ENCODE data around the gene CCSER2.
"Not testable (repeated sequence)": the region's sequence is repeated elsewhere in the genome, so short reads cannot be mapped to it uniquely, and the experiment has no call there.

CCSER2 gene

DNA sequence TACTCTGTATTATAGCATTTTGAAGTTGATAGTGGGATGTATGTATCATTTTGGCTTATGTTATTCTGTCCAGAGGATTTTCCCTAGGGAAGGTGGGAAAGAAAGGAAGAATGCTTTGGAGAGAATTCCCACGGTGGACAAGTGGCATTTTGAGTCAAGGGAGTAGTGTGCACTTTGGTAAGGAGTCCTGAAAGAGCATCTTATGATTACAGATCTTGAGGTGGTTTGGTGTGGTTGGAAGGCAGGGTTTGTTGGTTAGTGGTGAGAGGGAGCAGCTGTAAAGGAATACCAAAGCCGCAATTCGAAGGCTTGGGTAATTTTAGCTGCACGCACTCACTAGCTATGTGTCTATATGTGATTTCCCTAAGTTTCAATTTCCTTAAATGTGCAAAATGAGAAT, 16.1 kb downstream of the CCSER2 start:
- no peak for DNase-seq (ENCODE audit: low spot score)

GRCh38 chr10:84347575-84348002, 19.2 kb downstream of the CCSER2 start:
- not testable (repeated sequence) for DNase-seq (ENCODE audit: low spot score)

DNA sequence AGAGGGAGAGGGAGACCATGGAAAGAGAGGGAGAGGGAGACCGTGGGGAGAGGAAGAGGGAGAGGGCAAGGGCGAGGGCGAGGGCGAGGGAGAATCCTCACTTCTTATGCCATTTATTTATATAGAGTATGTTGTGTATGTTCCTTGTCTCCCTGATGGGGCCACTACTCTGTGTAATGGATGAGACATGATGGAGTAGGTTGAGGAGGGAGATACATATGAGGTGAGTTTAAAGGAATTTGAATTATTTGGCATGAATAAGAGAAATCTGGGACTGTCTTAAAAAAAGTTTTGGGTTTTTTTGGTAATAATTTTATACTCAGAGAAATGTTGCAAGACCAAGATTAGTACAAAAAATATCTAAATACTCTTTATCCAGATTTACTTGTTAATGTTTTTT, 20.1 kb downstream of the CCSER2 start:
- no peak for DNase-seq (ENCODE audit: low spot score)

- no peak for DNase-seq (ENCODE audit: low spot score)
Measured at GRCh38 chr10:84348860-84349259, 20.5 kb downstream of the CCSER2 start.

DNA sequence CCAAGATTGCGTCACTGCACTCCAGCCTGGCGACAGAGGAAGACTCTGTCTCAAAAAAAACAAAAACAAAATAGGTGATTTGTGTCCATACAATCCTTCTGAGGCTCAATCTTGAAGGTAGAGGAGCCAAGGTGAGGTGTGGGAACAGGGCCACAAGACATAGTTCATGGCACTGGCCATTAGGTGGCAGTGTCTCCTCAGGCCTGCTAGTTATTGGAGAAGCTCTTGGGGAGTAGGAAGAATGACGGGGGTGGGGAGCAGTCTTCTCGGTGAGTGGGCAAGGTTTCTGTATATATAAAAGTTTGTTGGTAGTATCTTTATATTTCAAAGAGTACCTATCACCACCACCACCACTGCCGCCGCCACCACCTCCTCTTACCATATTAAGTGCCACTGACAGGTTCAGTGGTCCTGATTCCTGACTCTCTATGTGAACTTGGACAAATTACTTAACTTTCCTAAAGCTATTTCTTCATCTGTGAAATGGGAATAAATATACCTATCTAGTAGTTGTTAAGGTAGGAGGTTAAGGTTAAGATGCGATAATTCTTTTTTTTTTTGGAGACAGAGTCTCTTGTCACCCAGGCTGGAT, 24.0 kb downstream of the CCSER2 start:
- DNase-seq (ENCODE audit: low spot score): peak; percentile 68

- no peak for DNase-seq (ENCODE audit: low spot score)
Measured at GRCh38 chr10:84353052-84353803, 24.8 kb downstream of the CCSER2 start.

DNA sequence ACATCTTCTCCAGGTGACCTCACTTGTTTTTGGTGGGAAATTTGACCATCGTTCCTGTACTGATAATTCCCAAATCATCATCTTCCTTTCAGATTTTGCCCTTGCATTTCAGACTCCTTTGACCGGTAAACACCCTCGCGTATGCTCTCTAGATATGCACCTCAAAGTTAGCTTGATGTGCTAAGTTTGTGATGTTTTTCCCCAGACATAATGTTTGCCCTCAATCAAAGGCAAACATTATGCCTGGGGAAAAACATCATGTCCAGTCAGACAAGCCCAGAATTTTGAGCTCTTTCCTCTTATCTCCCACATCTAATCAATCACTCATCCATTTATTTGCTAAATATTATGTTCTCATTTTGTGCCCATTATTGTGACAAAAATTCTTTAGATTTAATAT, 26.2 kb downstream of the CCSER2 start:
- no peak for DNase-seq (ENCODE audit: low spot score)

DNA sequence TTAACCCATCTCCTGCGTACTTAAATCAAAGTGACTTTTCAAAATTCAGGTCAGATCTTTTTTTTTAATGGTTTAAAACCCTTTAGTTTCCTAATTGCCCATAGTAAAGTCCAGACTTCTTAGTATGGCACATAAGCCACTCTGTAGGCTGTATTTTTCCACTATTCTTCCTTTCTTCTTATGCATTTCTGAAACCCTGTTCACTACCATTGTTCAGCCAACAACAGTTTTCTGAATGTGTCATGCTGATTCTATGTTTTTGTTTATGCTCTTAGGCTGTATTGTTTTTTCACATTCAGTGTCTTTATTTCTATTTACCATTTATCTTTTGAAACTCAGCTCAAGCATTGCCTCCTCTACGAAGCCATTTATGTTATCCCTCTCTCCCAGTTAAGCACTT, 26.7 kb downstream of the CCSER2 start:
- no peak for DNase-seq (ENCODE audit: low spot score)

- DNase-seq (ENCODE audit: low spot score): no peak
Measured at GRCh38 chr10:84356928-84357327, 28.5 kb downstream of the CCSER2 start.

DNA sequence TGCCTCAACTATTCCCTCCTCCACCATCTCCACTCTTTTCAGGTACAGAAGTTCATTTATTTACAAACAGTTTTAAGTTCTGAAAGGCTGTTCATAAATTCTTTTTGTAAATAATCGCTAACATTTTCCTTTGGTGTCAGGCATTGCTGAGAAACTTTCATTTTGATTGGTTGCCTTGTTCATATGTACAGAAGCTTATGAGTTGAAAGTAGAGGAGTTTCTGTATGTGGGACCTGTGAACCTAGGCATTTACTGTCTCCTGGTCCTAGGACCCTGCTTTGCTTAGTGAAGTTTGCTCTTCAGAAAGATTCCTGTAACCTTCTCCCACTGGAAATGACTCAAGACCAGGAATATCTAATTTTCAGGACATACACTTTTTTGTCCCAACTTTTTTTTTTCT, 30.4 kb downstream of the CCSER2 start:
- DNase-seq (ENCODE audit: low spot score): no peak

DNA sequence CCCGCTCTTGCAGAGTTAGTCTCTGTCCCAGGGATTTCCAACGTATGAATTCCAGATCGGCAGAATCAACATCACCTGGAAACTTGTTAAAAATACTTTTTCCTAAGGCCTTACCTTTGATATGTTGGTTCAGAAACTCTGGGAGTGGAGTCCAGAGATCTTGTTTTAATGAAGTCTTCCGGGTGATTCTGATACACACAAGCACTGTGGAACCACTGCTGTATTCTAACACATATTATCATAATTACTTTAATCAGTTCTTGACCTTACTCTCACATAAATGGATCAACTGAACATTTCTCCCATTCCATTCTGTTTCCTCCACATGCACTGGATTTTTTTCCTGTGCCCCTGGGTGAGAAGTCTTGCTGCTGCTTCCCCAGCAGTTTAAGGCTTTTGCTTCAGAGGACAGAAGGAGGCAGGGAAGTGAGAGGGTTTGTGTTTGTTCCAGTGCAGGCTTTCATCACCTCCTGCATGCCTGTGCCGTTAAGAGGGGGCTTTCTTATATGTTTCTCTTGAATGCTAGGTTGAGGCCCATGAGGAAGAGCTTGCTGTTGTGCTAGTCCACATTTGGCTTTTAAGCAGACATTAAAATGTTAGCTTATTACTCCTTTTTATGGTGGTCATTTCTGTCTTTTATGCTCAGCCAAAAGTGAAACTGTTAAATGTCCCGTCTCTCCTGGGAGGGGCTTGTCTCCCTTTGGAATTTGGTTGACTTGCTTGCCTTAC, 32.4 kb downstream of the CCSER2 start:
- DNase-seq (ENCODE audit: low spot score): peak; percentile 31

DNA sequence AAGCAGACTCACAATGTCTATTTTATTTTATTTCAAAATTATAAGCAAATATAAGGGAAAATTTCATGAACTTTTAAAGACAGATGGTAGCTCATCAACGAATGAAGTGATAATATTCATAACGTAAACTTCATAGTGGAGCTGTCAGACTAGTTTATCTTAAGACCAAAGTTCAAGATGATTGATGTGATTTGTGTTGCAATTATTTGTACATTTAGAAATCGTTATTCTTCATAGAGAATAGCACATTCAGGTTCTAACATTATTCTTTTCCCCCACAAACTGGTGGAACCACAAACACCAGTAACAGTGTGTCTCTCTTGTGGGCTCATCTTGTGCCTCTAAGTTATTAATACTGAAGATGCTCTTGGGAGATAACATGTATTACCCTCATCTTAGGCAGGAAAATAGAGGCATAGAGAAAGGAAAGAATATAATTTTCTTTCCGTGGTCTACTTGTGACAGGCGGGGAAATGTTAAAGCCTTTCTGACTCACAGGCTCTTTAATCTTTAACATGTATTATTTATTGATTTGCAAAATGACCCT, 37.0 kb downstream of the CCSER2 start:
- DNase-seq (ENCODE audit: low spot score): no peak

DNA sequence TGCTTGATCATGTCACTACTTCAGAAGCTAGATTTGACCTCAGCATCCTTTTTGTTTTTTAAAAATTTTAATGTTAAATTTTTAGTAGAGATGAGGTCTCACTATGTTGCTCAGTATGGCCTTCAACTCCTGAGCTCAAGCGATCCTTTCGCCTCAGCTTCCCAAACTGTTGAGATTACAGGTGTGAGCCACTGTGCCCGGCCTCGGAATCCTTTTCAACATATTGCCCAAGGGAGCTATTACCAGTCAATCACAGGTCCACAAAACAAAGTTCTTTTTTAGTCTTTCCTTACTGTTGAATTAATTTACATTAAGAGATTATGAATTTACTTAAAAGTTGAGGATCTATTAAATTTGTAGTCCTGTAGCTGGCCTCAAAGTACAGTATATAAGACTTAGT, 37.7 kb downstream of the CCSER2 start:
- DNase-seq (ENCODE audit: low spot score): no peak

DNA sequence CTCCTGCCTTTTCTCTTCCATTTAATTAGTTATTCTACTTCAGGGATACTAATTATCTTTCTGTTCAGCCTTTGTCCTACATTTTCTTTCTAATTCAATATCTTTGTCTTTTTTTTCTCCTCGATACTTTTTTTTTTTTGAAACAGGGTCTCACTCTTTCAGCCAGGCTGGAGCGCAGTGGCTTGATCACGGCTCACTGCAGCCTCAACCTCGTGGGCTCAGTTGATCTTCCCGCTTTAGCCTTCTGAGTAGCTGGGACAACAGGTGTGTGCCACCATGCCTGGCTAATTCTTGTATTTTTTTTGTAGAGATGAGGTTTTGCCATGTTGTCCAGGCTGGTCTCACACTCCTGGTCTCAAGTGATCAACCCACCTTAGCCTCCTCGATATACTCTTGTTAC, 38.9 kb downstream of the CCSER2 start:
- DNase-seq (ENCODE audit: low spot score): no peak

DNA sequence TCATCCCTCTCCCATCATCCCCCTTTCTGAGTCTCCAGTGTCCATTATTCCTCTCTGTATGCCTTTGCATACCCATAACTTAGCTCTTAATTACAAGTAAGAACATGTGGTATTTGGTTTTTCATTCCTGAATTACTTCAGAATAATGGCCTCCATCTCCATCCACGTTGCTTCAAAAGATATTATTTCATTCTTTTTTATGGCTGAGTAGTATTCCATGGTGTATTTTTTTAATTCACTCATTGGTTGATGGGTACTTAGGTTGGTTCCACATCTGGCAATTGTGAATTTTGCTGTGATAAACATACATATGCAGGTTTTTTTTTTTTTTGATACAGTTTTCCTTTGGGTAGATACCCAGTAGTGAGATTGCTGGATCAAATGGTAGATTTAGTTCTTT, 40.4 kb downstream of the CCSER2 start:
- no peak for DNase-seq (ENCODE audit: low spot score)

GRCh38 chr10:84370283-84370682, 41.9 kb downstream of the CCSER2 start:
- DNase-seq (ENCODE audit: low spot score): no peak

DNA sequence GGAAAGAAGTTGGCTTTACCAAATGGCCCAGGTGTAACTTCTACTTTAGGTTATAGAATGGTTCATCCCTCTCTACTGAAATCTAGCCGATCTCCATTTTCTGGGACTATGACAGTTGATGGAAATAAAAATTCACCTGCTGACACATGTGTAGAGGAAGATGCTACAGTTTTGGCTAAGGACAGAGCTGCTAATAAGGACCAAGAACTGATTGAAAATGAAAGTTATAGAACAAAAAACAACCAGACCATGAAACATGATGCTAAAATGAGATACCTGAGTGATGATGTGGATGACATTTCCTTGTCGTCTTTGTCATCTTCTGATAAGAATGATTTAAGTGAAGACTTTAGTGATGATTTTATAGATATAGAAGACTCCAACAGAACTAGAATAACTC, 43.6 kb downstream of the CCSER2 start:
- no peak for DNase-seq (ENCODE audit: low spot score)

- DNase-seq (ENCODE audit: low spot score): no peak
Measured at GRCh38 chr10:84373000-84373399, 44.6 kb downstream of the CCSER2 start.

- no peak for DNase-seq (ENCODE audit: low spot score)
Measured at GRCh38 chr10:84374455-84374854, 46.1 kb downstream of the CCSER2 start.

DNA sequence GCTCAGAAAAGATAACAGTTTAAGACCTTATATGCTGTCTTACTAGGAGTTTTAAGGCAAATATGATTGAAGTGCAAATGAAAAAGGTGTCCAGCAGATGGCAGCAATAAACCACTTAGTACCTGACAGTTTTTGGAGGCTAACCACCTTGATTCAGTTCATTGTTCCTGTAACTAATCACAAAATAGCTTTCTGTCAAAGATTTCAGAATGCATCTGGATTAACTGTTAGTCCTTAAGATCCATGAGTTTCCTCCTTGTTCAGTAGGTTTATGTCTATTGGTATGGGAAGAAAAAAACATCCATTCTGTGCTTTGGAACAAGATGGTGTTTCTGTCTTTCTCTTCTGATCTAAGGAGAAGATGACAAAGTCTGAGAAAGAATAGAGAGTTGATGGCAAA, 46.6 kb downstream of the CCSER2 start:
- DNase-seq (ENCODE audit: low spot score): peak; percentile 85

- DNase-seq (ENCODE audit: low spot score): no peak
Measured at GRCh38 chr10:84375881-84376280, 47.5 kb downstream of the CCSER2 start.

GRCh38 chr10:84388148-84388547, 59.8 kb downstream of the CCSER2 start:
- DNase-seq (ENCODE audit: low spot score): no peak

- no peak for DNase-seq (ENCODE audit: low spot score)
Measured at GRCh38 chr10:84390364-84390763, 62.0 kb downstream of the CCSER2 start.

Data from cerebellar cortex (tissue), 1 donor.